Activated CD8-positive, alpha-beta memory T cell treated with anti-CD3 and anti-CD28 coated beads for 48 hours (primary cell): ENCODE measurements around the gene CAPZA1.

Source experiments
- DNase-seq, 3 experiments: peaks; one replicate each; pipeline ENCODE4 v3.0.0-alpha.2; 2020; ENCODE audit warnings: low read depth in 2 of 3, low spot score in 2 of 3

The CAPZA1 gene

GRCh38 chr1:112675728-112676381, 56.2 kb downstream of the CAPZA1 start:
- DNase-seq: no peak

GRCh38 chr1:112676543-112676942, 56.9 kb downstream of the CAPZA1 start:
- no peak for DNase-seq

DNA sequence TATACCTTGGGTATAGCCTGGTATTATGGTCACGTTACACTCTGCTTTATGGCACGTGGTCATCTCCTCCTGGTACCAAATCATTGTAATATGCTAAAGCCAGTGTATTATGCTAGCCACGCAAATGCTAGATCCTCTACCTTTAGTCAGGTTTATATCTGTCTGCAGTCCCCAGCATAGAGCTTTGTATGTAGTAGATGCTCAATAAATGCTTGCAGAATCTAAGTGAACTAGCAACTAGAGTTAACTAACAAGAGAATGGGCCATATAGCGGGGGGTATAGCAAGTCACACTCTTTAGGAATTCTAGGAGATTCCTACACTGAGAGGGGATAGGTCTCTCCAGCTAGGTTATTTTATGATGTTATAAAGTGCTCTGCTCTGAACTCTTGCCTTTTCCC, 57.9 kb downstream of the CAPZA1 start:
- no peak for DNase-seq

GRCh38 chr1:112678605-112679004, 59.0 kb downstream of the CAPZA1 start:
- DNase-seq: no peak

- DNase-seq: no peak
These were observed 66.3 kb downstream of the CAPZA1 start for GRCh38 chr1:112685913-112686312.

- DNase-seq: no peak
These were observed 66.8 kb downstream of the CAPZA1 start for GRCh38 chr1:112686417-112686816.

GRCh38 chr1:112686835-112687234, 67.2 kb downstream of the CAPZA1 start:
- DNase-seq: no peak

DNA sequence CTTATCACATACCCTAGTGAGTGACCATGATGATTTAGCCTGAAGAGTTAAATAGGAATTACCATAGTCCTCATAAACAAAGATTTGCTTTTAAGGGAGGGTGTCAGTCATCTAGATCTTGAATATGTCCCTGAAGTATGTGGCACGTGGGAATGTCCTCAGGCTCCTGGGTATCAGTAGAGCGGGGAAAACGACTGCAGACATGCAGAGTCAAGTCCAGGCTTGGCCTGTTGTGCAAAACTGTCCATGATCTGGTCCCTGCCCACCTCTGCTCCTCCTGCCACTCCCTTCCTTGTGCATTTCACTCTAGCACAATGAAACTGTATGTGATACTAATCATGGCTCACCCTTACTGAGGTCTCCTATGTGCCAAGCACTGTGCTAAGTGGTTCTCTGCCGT, 67.7 kb downstream of the CAPZA1 start:
- DNase-seq: no peak

DNA sequence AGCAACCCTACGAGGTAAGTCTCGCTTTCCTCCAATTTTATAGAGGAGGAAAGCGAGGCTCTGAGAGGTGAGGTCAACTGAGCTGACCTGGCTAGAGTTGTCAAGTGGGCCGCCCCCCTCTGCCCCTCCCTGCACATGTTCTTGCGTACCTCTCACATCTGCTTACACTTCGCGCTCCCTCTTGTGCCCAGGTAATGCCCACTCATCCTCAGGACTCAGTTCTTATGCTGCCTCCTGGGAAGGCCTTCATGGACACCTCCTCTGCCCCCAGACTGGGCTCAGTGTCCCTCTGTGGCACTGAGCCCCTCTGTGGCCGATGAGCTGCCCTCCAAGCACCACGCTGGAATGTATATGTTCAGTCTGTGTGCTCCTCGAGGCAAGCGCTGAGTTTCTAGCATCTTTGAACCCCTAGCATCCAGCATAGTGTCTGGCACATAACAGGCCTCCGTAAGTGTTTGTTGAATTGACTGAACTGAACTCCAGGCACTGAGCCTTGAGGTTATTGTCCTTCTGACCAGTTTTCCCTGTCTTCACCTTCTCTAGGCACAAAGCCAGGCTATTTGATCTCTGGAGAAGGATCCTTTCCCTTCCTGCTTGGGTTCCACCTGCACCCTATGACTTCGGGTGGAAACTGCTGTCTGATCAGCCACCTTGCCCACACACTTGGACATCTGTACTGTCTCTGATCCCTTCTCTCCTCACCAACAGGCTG, 68.3 kb downstream of the CAPZA1 start:
- no peak for DNase-seq

DNA sequence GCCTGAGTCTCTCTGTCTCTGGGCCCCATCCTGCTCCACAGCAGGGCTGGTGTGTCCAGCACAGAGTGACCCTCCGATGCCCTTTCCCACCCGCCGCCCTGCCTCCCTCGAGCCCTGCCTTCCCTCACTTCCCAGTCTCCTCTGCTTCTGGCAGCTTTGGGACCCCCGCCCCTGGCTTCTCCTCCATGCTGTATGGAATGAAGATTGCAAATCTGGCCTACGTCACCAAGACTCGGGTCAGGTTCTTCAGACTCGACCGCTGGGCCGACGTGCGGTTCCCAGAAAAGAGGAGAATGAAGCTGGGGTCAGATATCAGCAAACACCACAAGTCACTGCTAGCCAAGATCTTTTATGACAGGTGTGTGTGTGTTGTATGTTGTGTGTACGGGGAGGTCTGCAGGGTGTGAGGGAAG, 69.2 kb downstream of the CAPZA1 start:
- DNase-seq: no peak

DNA sequence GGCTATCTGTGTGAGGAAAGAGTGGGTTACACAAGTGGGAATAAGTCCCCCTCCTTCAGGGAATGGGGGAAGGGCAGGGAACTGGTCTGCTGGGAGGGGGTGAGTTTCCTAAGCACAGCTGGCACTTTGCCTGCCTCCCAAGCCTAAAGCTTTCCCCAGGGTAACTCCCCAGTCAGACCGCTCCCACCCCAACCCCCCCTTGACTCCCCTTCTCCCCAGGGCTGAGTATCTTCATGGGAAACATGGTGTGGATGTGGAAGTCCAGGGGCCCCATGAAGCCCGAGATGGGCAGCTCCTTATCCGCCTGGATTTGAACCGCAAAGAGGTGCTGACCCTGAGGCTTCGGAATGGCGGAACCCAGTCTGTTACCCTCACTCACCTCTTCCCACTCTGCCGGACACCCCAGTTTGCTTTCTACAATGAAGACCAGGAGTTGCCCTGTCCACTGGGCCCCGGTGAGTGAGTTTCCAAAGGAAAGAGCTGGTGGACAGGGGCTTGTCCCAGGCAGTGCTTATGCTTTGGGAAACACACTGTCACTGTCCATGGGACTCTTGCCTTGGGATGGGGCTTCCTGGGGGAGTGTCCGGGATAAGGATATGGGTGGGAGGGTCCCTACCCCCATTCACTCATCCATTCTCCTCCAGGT, 69.7 kb downstream of the CAPZA1 start:
- no peak for DNase-seq

GRCh38 chr1:112689842-112690237, 70.2 kb downstream of the CAPZA1 start:
- DNase-seq: no peak

- DNase-seq: no peak
These were observed 73.0 kb downstream of the CAPZA1 start for GRCh38 chr1:112692681-112693080.

DNA sequence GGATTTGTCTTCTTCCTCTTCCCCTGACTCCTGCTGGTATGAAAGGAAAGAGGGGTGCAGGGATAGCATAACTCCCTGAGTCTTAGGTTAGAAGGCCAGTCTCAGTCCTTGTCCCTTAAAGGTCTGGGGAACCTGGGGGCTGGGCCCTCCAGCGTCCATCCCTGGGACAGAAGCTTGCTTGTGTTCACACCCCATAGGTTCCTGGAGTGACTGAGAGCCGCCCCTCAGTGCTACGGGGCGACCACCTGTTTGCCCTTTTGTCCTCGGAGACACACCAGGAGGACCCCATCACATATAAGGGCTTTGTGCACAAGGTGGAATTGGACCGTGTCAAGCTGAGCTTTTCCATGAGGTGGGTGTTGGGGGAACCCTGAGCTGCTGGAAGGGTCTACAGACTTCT, 74.2 kb downstream of the CAPZA1 start:
- no peak for DNase-seq

GRCh38 chr1:112694363-112694929, 74.8 kb downstream of the CAPZA1 start:
- DNase-seq: no peak

DNA sequence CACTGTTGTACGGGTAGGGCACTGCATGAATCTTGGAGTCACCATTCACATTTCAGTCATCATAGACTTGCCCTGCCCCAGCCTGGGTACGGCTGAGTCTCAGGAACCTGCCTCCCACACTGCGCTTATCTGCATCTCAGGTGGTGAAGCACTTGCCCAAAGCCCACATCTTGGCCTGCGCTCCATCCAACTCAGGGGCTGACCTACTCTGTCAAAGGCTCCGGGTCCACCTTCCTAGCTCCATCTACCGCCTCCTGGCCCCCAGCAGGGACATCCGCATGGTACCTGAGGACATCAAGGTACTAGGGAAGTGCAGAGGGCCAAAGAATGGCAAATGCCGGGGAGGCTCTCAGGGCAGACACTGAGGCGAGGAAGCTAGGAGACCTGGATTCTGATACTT, 75.6 kb downstream of the CAPZA1 start:
- no peak for DNase-seq

DNA sequence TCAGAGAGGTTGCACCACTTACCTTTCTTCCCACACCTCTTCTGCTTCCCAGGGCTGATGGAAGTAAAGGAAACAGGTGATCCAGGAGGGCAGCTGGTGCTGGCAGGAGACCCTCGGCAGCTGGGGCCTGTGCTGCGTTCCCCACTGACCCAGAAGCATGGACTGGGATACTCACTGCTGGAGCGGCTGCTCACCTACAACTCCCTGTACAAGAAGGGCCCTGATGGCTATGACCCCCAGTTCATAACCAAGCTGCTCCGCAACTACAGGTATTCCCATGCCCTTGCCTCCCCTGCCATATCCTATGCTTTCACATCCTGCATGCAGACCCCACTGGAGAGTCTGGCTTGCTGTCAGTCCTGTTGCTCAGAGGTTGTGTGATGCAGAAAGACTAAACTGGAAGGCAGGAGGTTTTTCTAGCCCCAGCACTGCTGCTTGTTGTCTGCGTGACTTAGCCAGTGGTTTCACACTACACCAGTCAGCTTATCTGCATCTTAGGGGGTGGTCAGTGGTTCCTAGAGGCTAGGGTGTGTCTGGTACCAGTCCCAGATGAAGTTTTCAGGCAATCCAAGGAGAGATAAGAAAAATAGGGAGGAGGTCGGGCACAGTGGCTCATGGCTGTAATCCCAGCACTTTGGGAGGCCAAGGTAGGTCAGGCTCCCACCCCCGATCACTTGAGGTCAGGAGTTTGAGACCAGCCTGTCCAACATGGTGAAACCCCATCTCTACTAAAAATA, 77.1 kb downstream of the CAPZA1 start:
- DNase-seq: no peak

DNA sequence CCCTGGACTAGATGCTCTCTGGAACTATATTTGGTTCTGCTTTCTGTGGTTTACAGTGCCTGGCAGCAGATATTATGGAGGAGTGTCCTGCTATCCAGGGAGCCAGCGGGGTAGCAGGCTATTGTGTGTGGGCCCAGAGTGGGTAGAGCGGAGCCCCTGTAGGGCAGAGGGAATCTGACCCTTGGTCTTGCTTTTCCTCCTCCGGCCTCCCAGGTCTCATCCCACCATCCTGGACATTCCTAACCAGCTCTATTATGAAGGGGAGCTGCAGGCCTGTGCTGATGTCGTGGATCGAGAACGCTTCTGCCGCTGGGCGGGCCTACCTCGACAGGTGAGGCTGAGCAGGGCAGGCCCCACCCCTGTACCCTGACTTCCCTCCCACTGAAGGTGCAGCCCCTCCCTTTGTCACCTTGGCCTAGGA, 78.2 kb downstream of the CAPZA1 start:
- no peak for DNase-seq

- DNase-seq: no peak
These were observed 79.0 kb downstream of the CAPZA1 start for GRCh38 chr1:112698366-112699310.

- DNase-seq: no peak
These were observed 80.0 kb downstream of the CAPZA1 start for GRCh38 chr1:112699425-112700144.
